DMS114 treated with DMSO at 0.1 percent for 48 hours (cell line): ENCODE data around the gene CDC16.
"Not testable (repeated sequence)": the region's sequence is repeated elsewhere in the genome, so short reads cannot be mapped to it uniquely, and the experiment has no call there.

Experiments used
- DNase-seq: peaks from one replicate; lab custom pipeline; 2025; ENCODE audit not compliant: unreplicated experiment; lab: John Stamatoyannopoulos, UW

Gene CDC16

DNA sequence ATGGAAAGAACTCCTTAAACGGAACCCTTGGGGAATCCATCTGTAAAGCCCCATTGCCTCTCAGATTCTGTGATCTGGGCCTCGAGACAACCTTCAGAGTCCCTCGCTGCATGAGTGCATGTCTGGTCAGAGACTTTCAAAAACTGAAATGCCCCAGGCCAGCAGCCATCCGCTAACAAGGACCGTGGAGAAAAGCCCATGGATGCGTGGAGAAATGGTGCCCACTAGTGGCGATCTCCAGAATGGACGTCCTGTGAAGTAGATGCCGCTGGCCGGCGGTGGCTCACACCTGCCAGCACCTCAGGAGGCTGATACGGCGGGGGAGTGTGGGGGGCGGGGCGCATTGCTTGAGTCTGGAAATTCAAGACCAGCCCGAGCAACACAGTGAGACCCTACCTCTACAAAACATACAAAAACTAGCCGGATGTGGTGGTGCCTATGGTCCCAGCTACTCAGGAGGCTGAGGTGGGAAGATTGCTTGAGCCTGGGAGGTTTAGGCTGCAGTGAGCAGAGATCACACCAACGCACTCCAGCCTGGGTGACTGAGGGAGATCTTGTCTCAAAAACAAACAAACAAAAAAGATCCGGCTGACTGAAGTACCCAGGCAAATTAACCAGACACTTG lies 7.9 kb upstream of the CDC16 start:
- DNase-seq: peak; percentile 21

DNA sequence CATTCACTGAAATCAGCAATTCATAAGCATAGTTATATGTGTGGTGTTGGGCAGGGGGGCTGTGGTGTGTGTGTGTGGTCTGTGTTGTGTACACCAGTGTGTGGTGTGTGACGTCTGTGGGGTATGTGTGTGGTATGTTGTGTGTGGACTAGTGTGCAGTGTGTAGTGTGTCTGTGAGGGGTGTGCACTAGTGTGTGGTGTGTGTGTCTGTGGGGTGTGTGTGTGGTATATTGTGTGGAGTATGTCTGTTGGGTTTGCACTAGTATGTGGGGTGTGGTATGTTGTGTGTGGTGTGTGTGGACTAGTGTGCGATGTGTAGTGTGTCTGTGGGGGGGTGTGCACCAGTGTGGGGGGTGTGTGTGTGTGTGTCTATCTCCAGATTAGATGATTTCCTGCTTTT lies 7.2 kb upstream of the CDC16 start:
- no peak for DNase-seq

DNA sequence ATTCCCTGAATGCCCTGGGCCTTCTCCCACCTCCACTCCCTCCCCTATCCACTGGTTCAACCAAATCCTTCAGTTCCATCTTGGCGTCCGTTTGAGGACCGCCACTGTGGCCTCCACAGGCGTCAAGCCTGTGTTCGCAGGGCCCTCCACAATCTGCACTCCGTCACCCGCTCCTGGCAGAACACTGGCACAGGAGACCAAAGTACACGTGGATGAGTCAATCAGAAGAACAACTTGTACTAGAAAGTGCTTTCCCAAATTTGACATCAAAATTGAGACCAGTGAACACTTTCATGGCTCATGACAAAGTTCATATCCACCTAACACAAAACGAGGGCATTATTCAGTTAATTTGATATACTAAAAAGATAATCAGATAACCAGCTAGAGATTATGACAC lies 6.5 kb upstream of the CDC16 start:
- no peak for DNase-seq

DNA sequence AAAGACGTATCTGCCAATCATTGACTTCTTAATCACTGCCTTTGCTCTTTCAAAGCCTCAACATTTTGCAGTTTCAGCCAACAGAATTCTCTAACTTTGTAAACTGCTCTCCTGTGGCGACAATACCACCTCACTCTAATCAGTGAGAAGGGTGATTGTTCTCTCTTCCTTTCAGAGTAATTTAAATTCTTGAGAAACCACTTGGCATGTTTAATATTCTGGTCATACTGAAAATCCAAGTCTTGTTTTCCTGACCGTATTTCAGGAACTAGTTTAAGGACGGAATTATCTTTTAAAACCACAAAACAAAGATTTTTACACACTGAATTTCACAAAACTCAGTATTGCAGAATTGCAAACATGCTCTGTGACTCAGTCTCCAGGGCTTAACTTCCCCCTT lies 5.2 kb upstream of the CDC16 start:
- no peak for DNase-seq

DNA sequence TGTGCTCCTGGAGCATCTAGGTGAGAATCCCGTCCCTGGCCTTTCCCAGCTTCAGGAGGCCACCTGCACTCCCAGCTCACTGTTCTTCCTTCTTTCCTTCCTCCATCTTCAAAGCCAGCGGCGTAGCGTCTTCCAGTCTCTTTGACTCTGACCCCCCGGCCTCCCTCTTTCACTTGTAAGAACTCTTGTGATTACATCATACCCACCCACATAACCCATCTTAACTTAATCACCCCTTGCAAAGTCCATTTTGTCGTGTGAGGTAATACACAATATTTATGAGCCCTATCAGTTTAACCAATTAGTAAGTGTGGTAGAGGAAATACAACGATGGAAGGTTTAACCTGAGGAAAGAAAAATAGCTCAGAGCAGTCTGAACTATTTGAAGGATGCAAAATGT lies 4.6 kb upstream of the CDC16 start:
- DNase-seq: no peak

DNA sequence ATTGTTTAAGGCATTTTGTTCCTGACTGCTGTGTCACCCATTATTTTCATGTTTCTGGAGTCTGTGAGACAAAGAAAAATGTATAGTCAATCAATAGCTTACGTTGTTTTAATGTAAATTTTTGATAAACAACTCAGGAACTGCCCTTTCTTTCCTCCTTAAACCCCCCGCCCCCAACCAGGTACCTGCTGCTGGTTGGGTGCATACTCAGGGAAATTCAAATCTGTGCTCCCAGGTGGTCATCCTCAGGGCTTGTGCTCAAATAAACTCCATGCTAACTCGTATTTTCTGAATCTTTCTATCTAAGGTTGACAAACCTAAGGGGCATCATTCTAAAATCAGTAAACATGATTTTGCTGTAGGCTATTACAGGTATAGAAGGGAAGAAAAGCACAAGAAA lies 4.1 kb upstream of the CDC16 start:
- DNase-seq: no peak

DNA sequence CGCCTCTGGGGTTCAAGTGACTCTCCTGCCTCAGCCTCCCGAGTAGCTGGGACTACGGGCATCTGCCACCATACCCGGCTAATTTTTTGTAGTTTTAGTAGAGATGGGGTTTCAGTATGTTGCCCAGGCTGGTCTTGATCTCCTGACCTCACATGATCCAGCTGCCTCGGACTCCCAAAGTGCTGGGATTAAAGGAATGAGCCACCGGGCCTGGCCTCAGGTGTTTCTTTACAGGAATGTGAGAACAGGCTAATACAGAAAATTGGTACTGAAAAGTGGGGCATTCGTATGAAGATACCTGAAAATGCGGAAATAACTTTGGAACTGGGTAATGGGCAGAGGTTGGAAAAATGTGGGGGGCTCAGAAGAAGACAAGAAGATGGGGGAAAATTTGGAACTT lies 2.8 kb upstream of the CDC16 start:
- DNase-seq: no peak

DNA sequence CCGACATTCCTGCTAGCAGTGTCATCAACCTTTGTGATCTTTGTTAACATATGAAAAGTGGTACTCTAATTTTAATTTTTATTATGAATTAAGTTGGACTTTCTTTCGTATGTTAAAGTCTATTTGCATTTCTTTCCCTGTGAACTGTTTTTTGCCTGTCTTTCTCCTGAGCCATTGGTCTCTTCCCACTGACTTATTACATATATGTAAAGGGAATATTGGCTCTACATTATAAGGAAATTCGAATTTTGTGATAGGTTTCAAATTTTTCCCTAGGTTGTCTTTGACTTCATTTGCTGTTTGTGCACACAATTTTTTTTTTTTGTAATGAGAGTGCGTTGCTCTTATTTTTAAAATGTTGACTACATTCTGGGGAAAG lies 442 bp upstream of the CDC16 start:
- no peak for DNase-seq

DNA sequence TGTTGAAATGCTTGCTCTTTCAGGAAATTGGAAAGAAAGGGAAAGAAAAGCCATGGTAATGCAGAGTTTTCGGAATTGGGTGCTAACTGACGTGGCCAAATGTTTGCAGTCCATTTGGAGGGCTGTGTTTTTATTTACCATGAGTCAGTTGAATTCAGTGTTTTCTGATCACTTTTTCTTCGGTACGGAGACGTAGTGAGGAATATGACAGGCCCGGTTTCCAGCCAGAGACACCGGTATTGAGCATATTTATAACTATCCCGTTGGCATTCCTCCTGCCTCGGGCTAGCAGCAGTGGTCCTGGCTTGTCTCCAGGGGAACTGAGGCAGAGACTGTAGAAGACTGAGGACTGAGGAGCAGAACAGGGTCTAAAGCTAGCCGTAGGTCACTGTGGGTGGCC lies 1.0 kb downstream of the CDC16 start:
- no peak for DNase-seq

DNA sequence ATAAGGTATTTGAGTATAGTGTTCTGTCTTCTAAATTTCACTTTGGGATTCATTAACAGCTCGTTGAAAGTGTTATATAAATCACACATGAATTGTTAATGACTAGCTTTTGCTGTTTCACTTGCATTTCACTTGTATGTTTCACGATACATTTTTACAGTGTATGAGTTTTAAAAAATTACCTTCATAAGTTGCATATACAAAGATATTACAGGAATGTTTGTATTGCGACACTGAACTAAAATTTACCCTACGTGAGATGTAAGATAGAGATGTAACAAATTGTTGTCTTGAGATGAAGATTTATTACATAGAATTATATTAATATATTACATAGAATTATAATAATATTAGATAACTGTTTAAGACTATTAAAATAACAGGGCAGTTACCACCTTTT lies 1.5 kb downstream of the CDC16 start:
- DNase-seq: no peak

DNA sequence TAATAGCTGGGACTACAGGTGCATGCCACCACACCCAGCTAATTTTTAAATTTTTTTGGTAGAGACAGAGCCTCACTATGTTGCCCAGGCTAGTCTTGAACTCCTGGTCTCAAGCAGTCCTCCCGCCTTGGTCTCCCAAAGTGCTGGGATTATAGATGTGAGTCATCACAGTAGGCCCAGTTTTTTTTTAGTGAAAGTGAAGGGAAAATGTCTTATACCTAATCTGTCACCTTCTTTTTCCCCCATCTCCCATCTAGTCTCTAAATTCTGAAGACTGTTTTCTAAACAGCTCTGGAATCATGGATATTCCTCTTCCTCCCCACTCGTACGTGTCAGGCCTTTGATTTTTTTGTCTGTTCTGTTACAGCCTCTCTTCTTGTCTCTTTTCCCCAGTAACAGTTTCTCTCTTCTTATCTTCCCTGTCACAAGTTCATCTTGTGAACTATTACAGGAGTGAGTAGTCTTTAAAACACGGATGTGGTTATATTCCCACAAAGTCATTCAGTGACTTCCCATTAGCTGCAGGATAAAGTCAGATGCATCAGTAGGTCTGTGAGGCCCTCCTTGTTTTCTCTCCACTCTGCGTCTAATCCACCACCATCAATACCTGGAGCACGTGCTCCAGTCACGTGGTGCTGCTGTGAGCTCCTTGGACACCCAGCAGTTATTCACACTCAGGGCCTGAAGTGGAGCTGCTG lies 2.9 kb downstream of the CDC16 start:
- DNase-seq: no peak

DNA sequence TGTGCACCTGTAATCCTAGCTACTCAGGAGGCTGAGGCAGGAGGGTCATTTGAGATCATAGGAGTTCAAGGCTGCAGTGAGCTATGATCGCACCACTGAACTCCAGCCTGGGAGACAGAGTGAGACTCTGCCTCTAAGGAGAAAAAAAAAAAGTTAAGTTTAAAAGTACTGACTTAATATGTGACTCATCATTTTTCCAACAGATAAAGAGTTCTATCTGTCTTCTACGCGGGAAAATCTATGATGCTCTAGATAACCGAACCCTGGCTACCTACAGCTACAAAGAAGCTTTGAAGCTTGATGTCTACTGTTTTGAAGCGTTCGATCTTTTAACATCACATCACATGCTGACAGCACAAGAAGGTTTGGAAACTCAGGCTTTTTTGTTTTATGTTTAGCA lies 7.2 kb downstream of the CDC16 start:
- no peak for DNase-seq

DNA sequence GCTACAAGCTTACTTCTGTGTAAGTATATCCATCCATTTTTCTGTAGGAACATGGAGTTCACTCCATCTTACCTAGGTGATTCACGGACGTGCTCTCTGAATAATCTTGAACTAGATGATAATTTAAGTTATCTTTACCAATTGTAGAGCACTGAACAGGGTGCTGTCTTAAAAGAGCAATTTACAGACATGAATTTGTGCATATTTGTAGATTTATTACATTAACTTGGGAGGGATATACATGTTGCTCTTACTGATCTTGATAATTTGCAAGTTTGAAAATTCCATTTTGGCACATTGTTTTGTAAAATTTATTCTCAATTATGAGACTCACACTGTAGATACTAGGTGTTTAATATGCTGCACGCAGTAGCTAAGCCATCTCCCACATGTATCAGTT lies 9.3 kb downstream of the CDC16 start:
- no peak for DNase-seq

DNA sequence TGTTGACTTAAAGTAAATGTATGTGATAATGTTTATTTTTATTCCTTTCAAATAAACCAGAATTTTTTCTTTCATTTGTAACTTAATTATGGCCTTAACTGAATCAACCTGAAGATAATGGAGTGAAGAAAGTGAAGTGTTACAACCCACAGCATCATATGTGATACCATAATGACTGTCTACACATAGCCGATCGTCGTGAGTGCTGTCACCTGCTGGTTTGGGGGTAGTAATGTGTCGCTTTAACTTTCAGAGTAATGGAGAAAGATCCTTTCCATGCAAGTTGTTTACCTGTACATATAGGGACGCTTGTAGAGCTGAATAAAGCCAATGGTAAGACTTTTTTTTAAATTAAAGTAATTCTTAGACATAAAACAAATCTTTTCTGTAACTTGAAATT lies 9.9 kb downstream of the CDC16 start:
- no peak for DNase-seq

DNA sequence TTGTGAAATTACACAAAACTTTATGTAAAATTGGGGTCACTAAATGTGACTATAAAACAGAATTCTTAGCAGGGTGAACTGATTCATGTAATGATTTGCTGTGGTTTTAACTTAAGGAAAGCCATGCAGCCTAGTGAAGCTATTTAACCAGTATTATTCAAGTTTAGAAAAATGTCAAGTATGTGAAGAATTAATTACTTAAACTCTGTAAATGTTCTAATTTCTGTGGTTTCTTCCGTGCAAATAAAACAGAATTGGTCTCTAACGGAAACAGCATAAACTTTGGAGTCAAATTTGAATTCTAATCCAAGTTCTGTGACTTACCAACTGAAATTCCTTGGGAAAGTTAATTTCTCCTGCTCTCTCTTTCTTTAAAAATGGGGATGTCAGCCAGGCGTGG lies 13.3 kb downstream of the CDC16 start:
- no peak for DNase-seq

DNA sequence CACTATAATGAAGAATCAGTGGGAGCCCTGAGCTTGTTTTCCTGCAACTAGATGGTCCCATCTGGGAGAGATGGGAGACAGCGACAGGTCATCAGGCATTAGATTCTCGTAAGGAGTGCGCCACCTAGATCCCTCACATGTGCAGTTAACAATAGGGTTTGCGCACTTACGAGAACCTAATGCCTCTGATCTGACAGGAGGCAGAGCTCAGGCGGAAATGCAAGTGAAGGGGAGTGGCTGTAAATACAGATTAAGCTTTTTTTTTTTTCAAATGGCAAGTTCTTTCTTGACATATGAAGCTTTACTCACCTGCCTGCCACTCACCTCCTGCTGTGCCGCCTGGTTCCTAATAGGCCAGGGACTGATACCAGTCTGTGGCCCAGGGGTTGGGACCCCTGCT lies 14.4 kb downstream of the CDC16 start:
- DNase-seq: no peak

DNA sequence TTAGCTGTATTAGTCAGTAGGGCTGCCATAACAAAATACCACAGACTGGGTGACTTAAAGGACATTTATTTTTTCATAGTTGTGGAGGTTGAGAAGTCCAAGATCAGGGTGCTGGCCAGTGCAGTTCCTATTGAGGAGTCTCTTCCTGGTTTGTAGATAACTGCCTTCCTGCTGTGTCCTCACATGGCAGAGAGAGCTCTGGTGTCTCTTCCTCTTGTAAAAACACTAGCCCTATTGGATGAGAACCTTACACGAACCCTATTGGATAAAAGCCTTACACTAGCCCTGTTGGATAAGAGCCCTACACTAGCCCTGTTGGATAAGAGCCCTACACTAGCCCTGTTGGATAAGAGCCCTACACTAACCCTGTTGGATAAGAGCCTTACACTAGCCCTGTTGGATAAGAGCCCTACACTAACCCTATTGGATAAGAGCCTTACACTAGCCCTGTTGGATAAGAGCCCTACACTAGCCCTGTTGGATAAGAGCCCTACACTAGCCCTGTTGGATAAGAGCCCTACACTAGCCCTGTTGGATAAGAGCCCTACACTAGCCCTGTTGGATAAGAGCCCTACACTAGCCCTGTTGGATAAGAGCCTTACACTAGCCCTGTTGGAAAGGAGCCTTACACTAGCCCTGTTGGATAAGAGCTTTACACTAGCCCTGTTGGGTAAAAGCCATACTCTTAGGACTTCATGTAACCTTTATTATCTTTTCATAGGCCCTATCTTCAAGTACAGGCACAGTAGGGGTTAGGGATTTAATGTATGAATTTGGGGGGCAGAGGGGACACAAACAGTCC lies 17.1 kb downstream of the CDC16 start:
- not testable (repeated sequence) for DNase-seq

DNA sequence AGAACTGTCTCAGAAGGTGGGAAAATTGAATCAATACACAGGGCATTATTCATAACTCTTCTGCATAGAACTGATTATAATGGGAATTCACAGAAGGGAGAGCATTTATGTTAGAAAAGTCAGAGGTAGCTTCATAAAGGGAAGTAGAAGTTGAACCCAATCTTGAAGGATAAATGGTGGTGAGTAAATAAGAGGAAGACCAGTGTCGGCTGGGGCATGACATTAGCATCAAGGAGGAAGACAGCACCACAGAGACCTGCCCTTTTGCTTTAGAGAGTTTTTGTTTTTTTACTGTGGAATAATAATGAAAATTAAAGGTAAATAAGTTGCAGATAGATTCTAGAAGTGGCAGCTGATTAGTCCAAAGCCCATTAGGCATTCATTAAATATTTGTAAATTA lies 21.9 kb downstream of the CDC16 start:
- DNase-seq: no peak

DNA sequence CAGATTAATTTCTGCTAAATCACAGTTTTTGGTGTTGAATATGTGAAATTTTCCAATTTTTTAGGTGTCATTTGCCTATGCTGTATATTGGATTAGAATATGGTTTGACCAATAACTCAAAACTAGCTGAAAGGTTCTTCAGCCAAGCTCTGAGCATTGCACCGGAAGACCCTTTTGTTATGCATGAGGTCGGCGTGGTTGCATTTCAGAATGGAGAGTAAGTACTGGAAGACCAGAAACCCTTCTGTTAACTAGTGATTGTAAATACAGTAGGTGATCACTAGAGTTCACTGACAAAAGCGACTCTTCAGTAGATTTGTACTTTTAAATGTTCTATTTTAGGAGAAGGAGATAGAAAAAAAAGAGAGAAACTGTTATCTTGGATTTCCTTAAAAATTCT lies 22.3 kb downstream of the CDC16 start:
- DNase-seq: no peak

DNA sequence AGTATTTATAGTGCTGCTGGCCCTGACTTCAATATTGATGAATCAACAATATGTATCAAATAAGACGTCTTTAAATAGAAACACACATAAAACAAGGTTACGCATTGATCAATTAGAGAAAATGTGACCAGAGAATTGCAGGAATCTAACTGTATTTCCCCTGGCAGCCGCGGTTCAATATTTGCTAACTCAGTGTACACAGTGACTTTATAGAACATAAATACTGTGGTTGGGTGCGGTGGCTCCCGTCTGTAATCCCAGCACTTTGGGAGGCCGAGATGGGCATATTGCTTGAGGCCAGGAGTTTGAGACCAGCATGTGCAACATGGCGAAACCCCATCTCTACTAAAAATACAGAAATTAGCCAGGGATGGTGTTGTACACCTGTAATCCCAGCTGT lies 23.9 kb downstream of the CDC16 start:
- DNase-seq: no peak

DNA sequence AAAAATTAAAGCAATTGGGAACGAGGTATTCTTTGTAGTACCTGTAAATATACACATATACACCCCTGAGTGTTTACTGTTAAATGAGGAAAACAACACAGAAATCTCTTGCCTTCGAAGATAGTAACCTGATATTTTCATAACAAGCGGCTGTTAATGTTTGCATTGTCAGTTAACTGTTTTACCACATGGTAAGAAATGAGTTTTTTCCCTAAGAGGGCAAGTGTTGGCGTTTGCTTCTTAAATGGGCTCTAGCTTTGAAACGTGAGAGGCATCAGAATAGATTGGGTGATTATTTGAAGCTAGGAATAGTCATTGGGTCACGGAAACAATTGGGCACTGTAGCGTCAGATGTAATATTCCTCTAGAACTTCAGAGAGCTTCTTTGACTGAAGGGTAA lies 24.7 kb downstream of the CDC16 start:
- DNase-seq: no peak

DNA sequence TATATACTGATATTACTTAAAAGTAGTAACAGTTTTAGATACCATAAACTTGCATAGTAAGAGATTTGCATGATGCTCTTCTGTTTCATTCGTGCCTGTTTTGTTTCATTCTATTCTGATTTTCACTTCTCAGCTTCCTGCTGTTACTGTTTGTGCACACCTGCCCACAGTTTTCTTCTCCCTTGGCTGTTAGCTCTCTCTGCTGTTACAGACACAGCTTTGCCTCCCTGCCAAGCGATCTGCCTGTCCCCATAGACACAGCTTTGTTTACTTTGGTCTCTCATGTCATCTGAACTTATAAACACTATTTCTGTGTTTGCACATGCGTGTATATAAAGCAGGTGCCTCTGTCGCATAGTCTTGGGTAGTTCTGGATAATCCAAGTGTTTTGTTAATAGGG lies 25.3 kb downstream of the CDC16 start:
- DNase-seq: no peak
